ENCODE measurements around the gene IRF4.

The IRF4 gene

GRCh38 chr6:394641-395289 is 3.2 kb downstream of the IRF4 start:
- WGBS, 2 experiments (ENCODE audit: insufficient coverage in 2 of 2), result 94 to 97% methylated on average over 13 of the region's 13 CpGs
- H3K27ac ChIP-seq (ENCODE audit: low read depth, low read length, severe bottlenecking), result no peak overlapping the region
- H3K36me3 ChIP-seq (ENCODE audit: control insufficient read depth, insufficient read depth, low read length), result no peaks in the 10 kb centered on the region
- no peak overlapping the region for H3K4me3 ChIP-seq (ENCODE audit: extremely low read depth, insufficient read depth, low read length, poor library complexity, severe bottlenecking)
- H3K4me1 ChIP-seq (ENCODE audit: control insufficient read depth, insufficient read depth, low read length, poor library complexity, severe bottlenecking), result peaks cover 9% of the 10 kb centered on the region
- H3K9me3 ChIP-seq (ENCODE audit: control insufficient read depth, low read length), result no peaks in the 10 kb centered on the region

- H3K36me3 ChIP-seq (ENCODE audit: control insufficient read depth, insufficient read depth, low read length), result no peaks in the 10 kb centered on the region
- no peaks in the 10 kb centered on the region for H3K9me3 ChIP-seq (ENCODE audit: control insufficient read depth, low read length)
- no peak overlapping the region for H3K4me3 ChIP-seq (ENCODE audit: extremely low read depth, insufficient read depth, low read length, poor library complexity, severe bottlenecking)
- no peak overlapping the region for H3K27ac ChIP-seq (ENCODE audit: low read depth, low read length, severe bottlenecking)
- H3K4me1 ChIP-seq (ENCODE audit: control insufficient read depth, insufficient read depth, low read length, poor library complexity, severe bottlenecking), result peaks cover 9% of the 10 kb centered on the region
- 79 to 95% methylated on average over 5 to 6 of the region's 10 CpGs for WGBS, 2 experiments (ENCODE audit: insufficient coverage in 2 of 2)
Observed at GRCh38 chr6:395432-396125, 4.0 kb downstream of the IRF4 start.

- Histone ChIP-seq H3K4me3 (ENCODE audit: extremely low read depth, insufficient read depth, low read length, poor library complexity, severe bottlenecking) (no peak overlapping the region), H3K27ac (ENCODE audit: low read depth, low read length, severe bottlenecking) (no peak overlapping the region), H3K9me3 (ENCODE audit: control insufficient read depth, low read length) (no peaks in the 10 kb centered on the region), H3K36me3 (ENCODE audit: control insufficient read depth, insufficient read depth, low read length) (no peaks in the 10 kb centered on the region), H3K4me1 (ENCODE audit: control insufficient read depth, insufficient read depth, low read length, poor library complexity, severe bottlenecking) (peaks cover 9% of the 10 kb centered on the region)
- WGBS, 2 experiments (ENCODE audit: insufficient coverage in 2 of 2), result 89 to 94% methylated on average over 3 to 6 of the region's 6 CpGs
Observed at GRCh38 chr6:396126-396520, 4.6 kb downstream of the IRF4 start.

- Histone ChIP-seq H3K36me3 (ENCODE audit: control insufficient read depth, insufficient read depth, low read length) (no peaks in the 10 kb centered on the region), H3K4me3 (ENCODE audit: extremely low read depth, insufficient read depth, low read length, poor library complexity, severe bottlenecking) (no peak overlapping the region), H3K9me3 (ENCODE audit: control insufficient read depth, low read length) (no peaks in the 10 kb centered on the region), H3K4me1 (ENCODE audit: control insufficient read depth, insufficient read depth, low read length, poor library complexity, severe bottlenecking) (peaks cover 9% of the 10 kb centered on the region), H3K27ac (ENCODE audit: low read depth, low read length, severe bottlenecking) (no peak overlapping the region)
- 85 to 88% methylated on average over 9 of the region's 13 CpGs for WGBS, 2 experiments (ENCODE audit: insufficient coverage in 2 of 2)
Observed at GRCh38 chr6:397056-397455, 5.5 kb downstream of the IRF4 start.

- no peak overlapping the region for H3K27ac ChIP-seq (ENCODE audit: low read depth, low read length, severe bottlenecking)
- no peak overlapping the region for H3K4me3 ChIP-seq (ENCODE audit: extremely low read depth, insufficient read depth, low read length, poor library complexity, severe bottlenecking)
- H3K9me3 ChIP-seq (ENCODE audit: control insufficient read depth, low read length), result no peaks in the 10 kb centered on the region
- peaks cover 6% of the 10 kb centered on the region for H3K4me1 ChIP-seq (ENCODE audit: control insufficient read depth, insufficient read depth, low read length, poor library complexity, severe bottlenecking)
- 77 to 87% methylated on average over 4 to 5 of the region's 5 CpGs for WGBS, 2 experiments (ENCODE audit: insufficient coverage in 2 of 2)
- no peaks in the 10 kb centered on the region for H3K36me3 ChIP-seq (ENCODE audit: control insufficient read depth, insufficient read depth, low read length)
Observed at GRCh38 chr6:397604-398003, 6.1 kb downstream of the IRF4 start.

- H3K36me3 ChIP-seq (ENCODE audit: control insufficient read depth, insufficient read depth, low read length), result no peaks in the 10 kb centered on the region
- WGBS, 2 experiments (ENCODE audit: insufficient coverage in 2 of 2), result 88 to 100% methylated on average over 1 of the region's 2 CpGs
- no peak overlapping the region for H3K4me3 ChIP-seq (ENCODE audit: extremely low read depth, insufficient read depth, low read length, poor library complexity, severe bottlenecking)
- no peaks in the 10 kb centered on the region for H3K9me3 ChIP-seq (ENCODE audit: control insufficient read depth, low read length)
- H3K27ac ChIP-seq (ENCODE audit: low read depth, low read length, severe bottlenecking), result no peak overlapping the region
- peaks cover 5% of the 10 kb centered on the region for H3K4me1 ChIP-seq (ENCODE audit: control insufficient read depth, insufficient read depth, low read length, poor library complexity, severe bottlenecking)
Observed at GRCh38 chr6:398065-398464, 6.5 kb downstream of the IRF4 start.

- Histone ChIP-seq H3K4me1 (ENCODE audit: control insufficient read depth, insufficient read depth, low read length, poor library complexity, severe bottlenecking) (peaks cover 5% of the 10 kb centered on the region), H3K36me3 (ENCODE audit: control insufficient read depth, insufficient read depth, low read length) (no peaks in the 10 kb centered on the region), H3K27ac (ENCODE audit: low read depth, low read length, severe bottlenecking) (no peak overlapping the region), H3K4me3 (ENCODE audit: extremely low read depth, insufficient read depth, low read length, poor library complexity, severe bottlenecking) (no peak overlapping the region), H3K9me3 (ENCODE audit: control insufficient read depth, low read length) (no peaks in the 10 kb centered on the region)
- 87 to 89% methylated on average over 6 to 11 of the region's 13 CpGs for WGBS, 2 experiments (ENCODE audit: insufficient coverage in 2 of 2)
Observed at GRCh38 chr6:398558-399078, 7.1 kb downstream of the IRF4 start.

GRCh38 chr6:399785-400534 is 8.4 kb downstream of the IRF4 start:
- H3K36me3 ChIP-seq (ENCODE audit: control insufficient read depth, insufficient read depth, low read length), result no peaks in the 10 kb centered on the region
- WGBS, 2 experiments (ENCODE audit: insufficient coverage in 2 of 2), result 85 to 95% methylated on average over 8 to 9 of the region's 11 CpGs
- no peak overlapping the region for H3K4me3 ChIP-seq (ENCODE audit: extremely low read depth, insufficient read depth, low read length, poor library complexity, severe bottlenecking)
- H3K9me3 ChIP-seq (ENCODE audit: control insufficient read depth, low read length), result no peaks in the 10 kb centered on the region
- no peak overlapping the region for H3K27ac ChIP-seq (ENCODE audit: low read depth, low read length, severe bottlenecking)
- H3K4me1 ChIP-seq (ENCODE audit: control insufficient read depth, insufficient read depth, low read length, poor library complexity, severe bottlenecking), result peaks cover 4% of the 10 kb centered on the region

- no peaks in the 10 kb centered on the region for H3K9me3 ChIP-seq (ENCODE audit: control insufficient read depth, low read length)
- WGBS, 2 experiments (ENCODE audit: insufficient coverage in 2 of 2), result 60 to 92% methylated on average over 1 to 3 of the region's 6 CpGs
- no peak overlapping the region for H3K4me3 ChIP-seq (ENCODE audit: extremely low read depth, insufficient read depth, low read length, poor library complexity, severe bottlenecking)
- no peaks in the 10 kb centered on the region for H3K4me1 ChIP-seq (ENCODE audit: control insufficient read depth, insufficient read depth, low read length, poor library complexity, severe bottlenecking)
- H3K36me3 ChIP-seq (ENCODE audit: control insufficient read depth, insufficient read depth, low read length), result no peaks in the 10 kb centered on the region
- H3K27ac ChIP-seq (ENCODE audit: low read depth, low read length, severe bottlenecking), result no peak overlapping the region
Observed at GRCh38 chr6:400815-401214, 9.3 kb downstream of the IRF4 start.

- H3K9me3 ChIP-seq (ENCODE audit: control insufficient read depth, low read length), result no peaks in the 10 kb centered on the region
- WGBS, 2 experiments (ENCODE audit: insufficient coverage in 2 of 2), result 91 to 93% methylated on average over 25 to 26 of the region's 27 CpGs
Observed at GRCh38 chr6:401239-401993, 9.9 kb downstream of the IRF4 start.

More at GRCh38 chr6:401239-401993, 9.9 kb downstream of the IRF4 start:
- Histone ChIP-seq H3K4me1 (ENCODE audit: control insufficient read depth, insufficient read depth, low read length, poor library complexity, severe bottlenecking) (no peaks in the 10 kb centered on the region), H3K27ac (ENCODE audit: low read depth, low read length, severe bottlenecking) (no peak overlapping the region), H3K36me3 (ENCODE audit: control insufficient read depth, insufficient read depth, low read length) (no peaks in the 10 kb centered on the region), H3K4me3 (ENCODE audit: extremely low read depth, insufficient read depth, low read length, poor library complexity, severe bottlenecking) (no peak overlapping the region)
